Measurements from ENCODE around the gene MED12L.

- TF ChIP-seq POLR2A (IDR thresholded peaks at IDR 0.05), result no peak
- no peak for TF ChIP-seq CTCF (IDR thresholded peaks at IDR 0.05)
These were observed 293.7 kb downstream of the MED12L start for GRCh38 chr3:151379083-151379734.

Data from lower leg skin (tissue), 3 donors.